M059J (cell line): ENCODE data around the gene PDLIM7. TPM values are rescaled to one million over a fixed set of nuclear protein-coding genes. Genes with fewer than 3 reads are reported as not detected.
"Not testable (repeated sequence)": the region's sequence is repeated elsewhere in the genome, so short reads cannot be mapped to it uniquely, and the experiment has no call there.

Experiments used
- DNase-seq: peaks from one replicate; pipeline ENCODE4 v3.0.0-alpha.2; 2012; ENCODE audit warnings: low read depth
- total RNA-seq: library from RNA; depleted of rRNA; stranded (reverse); fragments of >200 nt; shearing (Covaris generic); gene quantifications from 2 replicates; pipeline ENCODE4 v1.2.3, GENCODE V29; 2014

The PDLIM7 gene
- total RNA-seq, 1 experiment from 2014 or later: 230 TPM

DNA sequence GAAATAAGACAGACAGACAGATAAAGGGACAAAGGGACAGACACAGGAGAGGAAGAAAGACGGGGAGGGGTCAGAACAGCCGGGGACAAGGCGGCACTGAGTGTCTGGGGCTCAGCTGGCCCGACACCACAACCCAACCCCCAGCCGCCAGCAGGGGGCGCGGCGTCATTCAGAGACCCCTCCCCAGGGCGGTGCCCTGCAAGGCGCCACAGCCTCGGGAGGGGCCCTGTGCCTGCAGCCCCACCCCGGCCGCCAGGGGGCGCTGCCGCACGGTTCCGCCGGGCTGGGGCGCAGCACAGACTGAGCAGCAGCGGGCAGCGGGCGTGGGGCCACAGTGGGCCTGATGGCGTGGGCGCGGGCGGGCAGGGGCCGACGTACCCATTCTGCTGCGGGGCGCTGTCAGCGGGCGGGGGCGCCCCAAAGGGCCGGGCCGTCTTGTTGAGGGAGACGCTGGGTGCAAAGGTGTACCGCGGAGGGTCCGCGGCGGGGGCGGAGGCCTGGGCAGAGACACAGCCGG is 5.9 kb downstream of the PDLIM7 start:
- DNase-seq: no peak

GRCh38 chr5:177490992-177491391 is 6.4 kb downstream of the PDLIM7 start:
- no peak for DNase-seq

GRCh38 chr5:177490311-177490991 is 7.0 kb downstream of the PDLIM7 start:
- DNase-seq: no peak

- DNase-seq: no peak
These were observed 8.2 kb downstream of the PDLIM7 start for GRCh38 chr5:177489119-177489716.

DNA sequence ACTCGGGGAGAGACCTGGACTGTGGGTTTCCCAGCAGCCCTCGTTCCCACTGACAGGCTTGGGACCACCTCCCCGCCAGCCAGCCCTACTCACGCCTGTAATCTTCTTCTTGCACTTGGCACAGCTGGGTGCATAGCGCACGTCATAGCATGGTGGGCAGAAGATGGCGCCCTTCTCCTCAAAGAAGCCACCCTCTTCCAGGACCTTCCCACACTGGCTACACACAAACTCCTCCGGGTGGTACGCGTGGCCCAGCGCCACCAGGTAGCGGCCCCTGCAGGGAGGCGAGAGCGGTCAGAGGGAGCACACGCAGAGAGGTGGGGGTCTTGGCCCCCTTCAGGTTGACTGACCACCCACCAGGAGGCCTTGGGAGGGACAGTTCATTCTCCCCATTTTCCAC is 9.4 kb downstream of the PDLIM7 start:
- DNase-seq: no peak

DNA sequence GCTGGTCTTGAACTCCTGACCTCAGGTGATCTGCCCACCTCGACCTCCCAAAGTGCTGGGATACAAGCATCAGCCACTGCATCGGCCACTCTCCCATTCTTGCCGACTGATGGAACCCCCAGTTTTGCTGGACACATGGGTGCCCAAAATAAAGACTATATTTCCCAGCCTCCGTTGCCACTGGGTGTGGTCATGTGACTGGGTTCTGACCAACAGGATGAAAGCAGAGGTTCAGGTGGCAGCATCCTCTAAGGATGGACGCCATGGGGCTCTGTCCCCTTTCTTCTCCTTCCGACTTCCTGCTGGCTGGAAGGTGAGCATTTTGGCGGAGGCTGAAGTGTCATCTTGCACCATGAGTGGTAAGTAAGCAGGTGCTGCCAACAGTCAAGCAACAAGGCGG is 10.3 kb downstream of the PDLIM7 start:
- DNase-seq: no peak

DNA sequence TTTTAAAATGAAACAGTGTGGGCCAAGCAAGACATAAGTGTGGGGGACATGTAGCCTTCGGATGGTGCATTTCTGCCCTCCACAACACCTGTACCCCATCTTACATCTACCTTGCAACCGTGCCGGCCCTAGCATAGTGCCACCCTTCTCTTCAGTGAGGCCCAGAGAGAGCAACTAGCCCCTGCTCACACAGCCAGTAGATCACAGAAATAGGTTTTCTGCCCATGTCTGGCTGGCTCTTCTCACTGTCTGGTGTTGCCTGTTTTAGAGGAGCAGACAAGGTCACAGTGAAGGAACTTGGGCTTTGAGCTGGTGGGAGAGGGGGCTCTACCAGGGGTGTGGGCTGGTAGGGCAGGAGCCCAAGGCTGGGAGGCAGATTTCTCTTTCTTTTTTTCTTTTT is 11.1 kb downstream of the PDLIM7 start:
- no peak for DNase-seq

DNA sequence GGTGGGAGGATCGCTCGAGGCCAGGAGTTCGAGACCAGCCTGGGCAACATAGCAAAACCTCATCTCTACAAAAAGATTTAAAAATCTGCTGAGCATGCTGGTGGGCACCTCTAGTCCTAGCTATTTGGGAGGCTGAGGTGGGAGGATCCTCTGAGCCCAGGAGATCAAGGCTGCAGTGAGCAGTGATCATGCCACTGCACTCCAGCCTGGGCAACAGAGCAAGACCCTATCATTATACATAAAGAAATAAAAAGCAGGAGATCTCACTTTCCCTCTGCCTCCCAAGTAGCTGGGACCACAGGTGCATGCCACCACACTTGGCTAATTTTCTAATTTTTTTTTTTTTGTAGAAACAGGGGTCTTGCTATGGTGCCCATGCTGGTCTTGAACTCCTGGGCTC is 11.7 kb downstream of the PDLIM7 start:
- DNase-seq: not testable (repeated sequence)

DNA sequence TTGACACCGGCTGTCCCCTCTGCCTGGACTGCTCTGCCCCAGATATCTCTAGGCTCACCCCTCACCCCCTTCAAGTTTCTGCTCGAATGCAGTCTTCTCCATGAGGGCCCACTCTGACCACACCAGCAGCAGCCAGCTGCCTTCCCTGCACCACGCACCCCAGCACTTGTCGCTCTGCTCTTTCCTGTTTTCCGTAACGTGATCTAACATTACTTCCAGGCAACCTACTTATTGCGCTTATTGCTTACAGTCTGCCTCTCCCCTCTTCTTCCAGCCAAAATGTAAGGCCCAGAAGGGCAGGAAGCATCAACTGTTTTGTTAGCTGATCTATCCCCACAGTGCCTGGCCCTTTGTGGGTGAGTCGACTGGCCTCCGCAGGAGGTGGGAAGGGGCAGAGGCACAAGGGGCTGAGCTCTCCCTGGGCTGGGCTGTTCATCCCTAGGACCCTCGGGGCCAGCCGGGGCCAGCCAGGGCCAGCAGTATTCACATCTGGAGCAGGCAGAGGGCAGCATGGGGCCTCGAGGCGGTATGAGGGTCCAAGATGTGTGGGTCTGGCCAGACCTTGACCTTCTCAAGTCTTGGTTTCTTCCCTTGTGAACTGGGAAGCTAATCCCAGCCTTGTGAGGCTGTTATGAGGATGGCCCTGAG is 12.4 kb downstream of the PDLIM7 start:
- no peak for DNase-seq

DNA sequence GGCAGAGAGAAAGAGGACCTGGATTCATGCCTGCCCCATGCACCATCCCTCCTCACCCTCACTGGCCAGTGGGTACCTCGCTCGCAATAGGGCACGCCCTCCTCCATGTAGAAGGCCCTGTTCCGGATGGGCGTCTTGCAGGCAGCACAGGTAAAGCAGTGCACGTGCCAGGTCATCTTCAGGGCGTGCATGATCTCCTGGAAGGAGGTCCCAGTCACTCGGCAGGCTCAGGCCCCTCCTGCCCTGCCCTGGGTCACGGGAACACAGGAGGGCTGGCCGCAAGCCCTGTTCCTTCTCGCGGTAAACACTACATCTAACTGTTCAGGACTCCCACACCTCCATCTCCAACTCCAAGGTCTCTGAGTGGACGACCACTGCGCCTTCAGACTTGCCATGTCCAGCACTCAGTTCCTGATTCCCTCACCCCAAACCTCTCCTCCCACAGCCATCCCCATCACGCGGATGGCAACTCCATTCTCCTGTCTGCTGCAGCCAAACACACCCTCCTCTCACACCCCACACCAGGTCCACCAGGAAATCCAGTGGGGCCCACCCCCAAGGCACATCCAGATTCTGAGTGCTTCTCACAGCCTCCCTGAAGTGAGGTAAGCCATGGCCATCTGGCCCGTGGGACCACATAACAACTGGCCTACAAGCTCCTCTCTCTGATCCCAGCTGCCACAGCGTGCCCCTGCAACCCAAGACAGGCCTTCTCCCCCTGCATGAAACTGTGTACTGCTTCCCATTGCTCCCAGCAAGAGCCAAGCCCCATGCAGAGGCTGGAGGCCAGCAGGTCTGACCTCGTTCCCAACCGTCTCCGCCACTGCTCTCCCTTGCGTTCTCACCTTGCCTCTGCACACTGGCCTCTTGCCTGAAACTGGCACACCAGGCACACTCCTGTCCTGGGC is 13.2 kb downstream of the PDLIM7 start:
- peak; percentile 15 for DNase-seq

GRCh38 chr5:177483042-177483441 is 14.4 kb downstream of the PDLIM7 start:
- DNase-seq: no peak

DNA sequence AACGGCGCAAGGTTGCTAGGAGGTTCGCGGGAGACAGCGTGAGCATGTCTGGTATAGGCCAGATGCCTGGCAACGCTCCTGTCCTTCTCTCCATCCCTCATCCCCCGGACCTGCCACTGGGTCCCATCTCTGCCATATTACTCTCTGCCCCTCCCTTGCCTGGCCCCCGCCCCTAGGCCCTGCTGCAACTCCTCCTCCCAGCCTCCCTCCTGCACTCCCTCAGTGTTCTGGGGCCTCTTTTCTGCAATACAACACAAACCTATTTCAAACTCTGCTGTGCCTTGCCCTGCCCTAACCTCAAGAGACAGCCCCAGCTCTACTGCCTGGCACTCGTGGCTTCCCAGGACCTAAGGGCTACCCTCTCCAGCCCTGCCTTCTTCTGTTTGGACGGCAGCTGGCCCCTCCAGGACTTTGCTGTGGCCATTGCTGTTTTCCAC is 15.0 kb downstream of the PDLIM7 start:
- peak; percentile 18 for DNase-seq

- DNase-seq: peak; percentile 49
These were observed 17.6 kb downstream of the PDLIM7 start for GRCh38 chr5:177479774-177480173.

- DNase-seq: peak; percentile 35
These were observed 18.4 kb downstream of the PDLIM7 start for GRCh38 chr5:177478711-177479646.

DNA sequence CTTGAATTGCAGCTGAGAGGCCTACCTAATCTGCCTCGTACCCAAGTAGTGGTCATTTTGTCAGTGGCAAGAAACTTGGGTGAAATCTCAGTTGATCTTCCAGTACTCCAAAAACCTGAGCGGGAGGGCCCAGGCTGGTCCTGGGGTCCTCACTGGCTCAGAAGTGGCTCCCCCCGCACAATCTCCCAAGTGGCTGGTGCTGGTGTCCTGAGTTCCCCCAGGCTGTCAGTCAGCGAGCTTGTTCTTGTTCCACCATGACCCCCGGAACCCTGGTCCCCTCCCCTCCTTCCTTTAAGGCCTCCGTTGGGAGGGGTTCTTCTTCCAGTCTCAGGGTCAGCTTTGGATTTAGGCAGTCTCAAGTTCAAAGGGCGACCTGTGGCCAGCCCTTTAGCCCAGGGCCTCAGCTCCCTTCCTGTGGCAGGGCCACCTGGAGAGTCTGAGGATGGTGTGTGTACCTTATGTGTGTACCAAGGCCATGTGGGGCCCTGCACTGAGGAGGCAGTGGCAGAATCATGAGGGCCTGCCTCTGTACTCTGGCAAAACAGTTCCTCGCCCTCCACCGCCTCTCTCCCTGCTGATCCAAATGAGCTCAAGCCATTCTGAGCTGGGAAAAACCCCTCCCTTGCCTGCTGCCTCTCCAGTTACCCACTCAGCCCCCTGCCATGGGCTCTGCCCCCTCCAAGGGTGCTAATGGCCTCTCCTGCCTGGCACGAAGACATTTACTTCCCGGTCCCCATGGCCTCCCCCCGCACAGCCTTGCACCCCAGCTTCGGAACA is 19.5 kb downstream of the PDLIM7 start:
- peak; percentile 29 for DNase-seq

DNA sequence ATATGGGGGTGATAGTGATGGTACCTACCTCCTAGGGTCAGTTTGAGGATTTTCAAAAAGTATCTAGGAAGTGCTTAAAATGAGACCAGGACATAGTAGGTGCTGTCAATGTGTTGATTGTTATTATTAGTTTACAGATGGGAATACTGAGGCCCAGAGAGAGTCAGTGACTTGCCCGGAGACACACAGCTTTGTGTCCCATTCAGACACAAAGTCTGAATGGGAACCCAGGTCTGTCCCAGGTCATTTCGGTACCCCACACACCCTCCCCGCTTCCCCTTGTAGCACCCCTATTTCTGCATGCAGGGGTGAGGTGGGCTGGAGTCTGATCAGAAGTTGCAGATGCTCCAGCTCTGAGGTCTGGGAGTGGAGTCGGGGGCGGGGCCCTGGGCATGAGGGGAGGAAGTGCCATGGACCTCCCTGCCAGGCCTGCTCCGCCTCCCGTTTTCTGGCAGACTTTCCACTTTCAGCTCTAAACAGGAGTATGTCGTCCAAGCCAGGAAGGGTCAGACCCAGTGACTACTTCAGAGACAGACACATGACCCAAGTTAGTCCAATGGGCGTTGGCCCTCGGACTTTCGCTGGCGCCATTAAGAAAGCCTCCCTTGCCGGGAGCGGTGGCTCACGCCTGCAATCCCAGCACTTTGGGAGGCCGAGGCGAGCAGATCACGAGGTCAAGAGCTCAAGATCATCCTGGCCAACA is 20.7 kb downstream of the PDLIM7 start:
- DNase-seq: peak; percentile 63

- no peak for DNase-seq
These were observed 21.6 kb downstream of the PDLIM7 start for GRCh38 chr5:177475563-177476427.

- DNase-seq: peak; percentile 32
These were observed 22.4 kb downstream of the PDLIM7 start for GRCh38 chr5:177474846-177475562.
